ENCODE measurements around the gene TM2D1.

Gene TM2D1

GRCh38 chr1:61670445-61670844, 54.5 kb downstream of the TM2D1 start:
- no peak overlapping the region for H3K4me3 ChIP-seq (ENCODE audit: low read depth, low read length)
- no peak for DNase-seq (ENCODE audit: low read depth)
- no peak for TF ChIP-seq CTCF (IDR thresholded peaks at IDR 0.05; ENCODE audit: control insufficient read depth, extremely low read depth, insufficient read depth)

- TF ChIP-seq CTCF (IDR thresholded peaks at IDR 0.05; ENCODE audit: control insufficient read depth, extremely low read depth, insufficient read depth) = no peak
- no peak for DNase-seq (ENCODE audit: low read depth)
- H3K4me3 ChIP-seq (ENCODE audit: low read depth, low read length) = no peak overlapping the region
Observed at GRCh38 chr1:61670016-61670415, 54.9 kb downstream of the TM2D1 start.

- no peak for DNase-seq (ENCODE audit: low read depth)
- TF ChIP-seq CTCF (IDR thresholded peaks at IDR 0.05; ENCODE audit: control insufficient read depth, extremely low read depth, insufficient read depth) = peak; percentile 29; the same call in 1 of the 2 replicates
- H3K4me3 ChIP-seq (ENCODE audit: low read depth, low read length) = no peak overlapping the region
Observed at GRCh38 chr1:61659061-61659460, 65.9 kb downstream of the TM2D1 start.

GRCh38 chr1:61655453-61655852, 69.5 kb downstream of the TM2D1 start:
- no peak for DNase-seq (ENCODE audit: low read depth)
- no peak overlapping the region for H3K4me3 ChIP-seq (ENCODE audit: low read depth, low read length)
- no peak for TF ChIP-seq CTCF (IDR thresholded peaks at IDR 0.05; ENCODE audit: control insufficient read depth, extremely low read depth, insufficient read depth)

GRCh38 chr1:61654067-61654466, 70.9 kb downstream of the TM2D1 start:
- H3K4me3 ChIP-seq (ENCODE audit: low read depth, low read length) = no peak overlapping the region
- DNase-seq (ENCODE audit: low read depth) = no peak
- TF ChIP-seq CTCF (IDR thresholded peaks at IDR 0.05; ENCODE audit: control insufficient read depth, extremely low read depth, insufficient read depth) = no peak

GRCh38 chr1:61648983-61649742, 75.8 kb downstream of the TM2D1 start:
- no peak overlapping the region for H3K4me3 ChIP-seq (ENCODE audit: low read depth, low read length)
- no peak for TF ChIP-seq CTCF (IDR thresholded peaks at IDR 0.05; ENCODE audit: control insufficient read depth, extremely low read depth, insufficient read depth)
- DNase-seq (ENCODE audit: low read depth) = no peak

GRCh38 chr1:61647142-61647541, 77.8 kb downstream of the TM2D1 start:
- no peak for TF ChIP-seq CTCF (IDR thresholded peaks at IDR 0.05; ENCODE audit: control insufficient read depth, extremely low read depth, insufficient read depth)
- no peak for DNase-seq (ENCODE audit: low read depth)
- H3K4me3 ChIP-seq (ENCODE audit: low read depth, low read length) = no peak overlapping the region
